ENCODE results near the gene MNDA. TPM values are rescaled to one million over a fixed set of nuclear protein-coding genes. Genes with fewer than 3 reads are reported as not detected.
"Not testable (repeated sequence)": the region's sequence is repeated elsewhere in the genome, so short reads cannot be mapped to it uniquely, and the experiment has no call there.

MNDA gene
- total RNA-seq, 6 experiments from 2014 or later, result not detected

DNA sequence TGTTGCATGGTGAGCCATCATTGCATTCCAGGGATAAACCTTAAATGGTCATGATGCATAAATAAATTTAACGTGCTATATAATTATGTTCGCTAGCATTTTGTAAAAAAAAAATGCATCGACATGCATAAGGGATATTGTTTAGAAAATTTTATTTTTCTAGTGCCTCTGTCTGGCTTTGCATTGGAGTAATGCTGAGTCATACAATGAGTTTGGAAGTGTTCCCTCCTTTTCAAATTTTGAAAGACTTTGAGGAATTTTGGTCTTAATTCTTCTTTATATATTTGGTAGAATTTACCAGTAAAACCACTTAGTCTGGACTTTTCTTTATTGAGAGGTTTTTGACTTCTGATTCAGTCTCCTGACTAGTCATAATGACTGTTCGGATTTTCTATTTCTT, 4.9 kb downstream of the MNDA start:
- Mint-ChIP-seq H3K36me3 (ENCODE audit: low read depth) (no peaks in the 10 kb centered on the region), H3K27ac (no peak overlapping the region), H3K9me3 (peaks cover 12% of the 10 kb centered on the region), H3K4me1 (ENCODE audit: low read depth) (no peaks in the 10 kb centered on the region), H3K4me3 (no peak overlapping the region), H3K27me3 (ENCODE audit: insufficient read depth) (no peaks in the 10 kb centered on the region)
- no peak for DNase-seq
- no peak for TF ChIP-seq CTCF (IDR thresholded peaks at IDR 0.05)

GRCh38 chr1:158838660-158839059, 7.5 kb downstream of the MNDA start:
- H3K9me3 Mint-ChIP-seq, result peaks cover 19% of the 10 kb centered on the region
- H3K27me3 Mint-ChIP-seq (ENCODE audit: insufficient read depth), result no peaks in the 10 kb centered on the region
- no peak for TF ChIP-seq CTCF (IDR thresholded peaks at IDR 0.05)
- no peak overlapping the region for H3K4me3 Mint-ChIP-seq
- no peak overlapping the region for H3K27ac Mint-ChIP-seq
- H3K4me1 Mint-ChIP-seq (ENCODE audit: low read depth), result no peaks in the 10 kb centered on the region
- H3K36me3 Mint-ChIP-seq (ENCODE audit: low read depth), result no peaks in the 10 kb centered on the region; the same call in 1 of the 2 replicates
- DNase-seq, result no peak

GRCh38 chr1:158839566-158839965, 8.4 kb downstream of the MNDA start:
- Mint-ChIP-seq H3K4me3 (no peak overlapping the region), H3K9me3 (peaks cover 25% of the 10 kb centered on the region), H3K36me3 (ENCODE audit: low read depth) (no peaks in the 10 kb centered on the region; the same call in 1 of the 2 replicates), H3K27ac (no peak overlapping the region), H3K4me1 (ENCODE audit: low read depth) (no peaks in the 10 kb centered on the region), H3K27me3 (ENCODE audit: insufficient read depth) (no peaks in the 10 kb centered on the region)
- no peak for DNase-seq
- TF ChIP-seq CTCF (IDR thresholded peaks at IDR 0.05), result no peak

DNA sequence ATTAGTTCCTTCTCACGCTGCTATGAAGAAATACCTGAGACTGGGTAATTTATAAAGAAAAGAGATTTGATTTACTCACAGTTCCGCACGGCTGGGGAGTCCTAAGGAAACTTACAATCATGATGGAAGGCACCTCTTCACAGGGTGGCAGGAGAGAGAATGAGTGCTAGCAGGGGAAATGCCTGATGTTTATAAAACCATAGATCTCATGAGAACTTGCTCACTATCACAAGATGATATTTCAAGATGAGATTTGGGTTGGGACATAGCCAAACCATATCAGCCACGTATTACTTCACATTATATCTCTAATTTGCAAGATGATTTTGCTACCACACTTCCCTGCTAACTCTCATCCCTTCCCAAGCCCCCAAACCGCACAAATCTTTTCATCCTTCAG, 9.1 kb downstream of the MNDA start:
- no peaks in the 10 kb centered on the region; the same call in 1 of the 2 replicates for H3K36me3 Mint-ChIP-seq (ENCODE audit: low read depth)
- no peaks in the 10 kb centered on the region for H3K4me1 Mint-ChIP-seq (ENCODE audit: low read depth)
- no peak overlapping the region for H3K27ac Mint-ChIP-seq
- DNase-seq, result no peak
- no peaks in the 10 kb centered on the region for H3K27me3 Mint-ChIP-seq (ENCODE audit: insufficient read depth)
- H3K9me3 Mint-ChIP-seq, result peaks cover 25% of the 10 kb centered on the region
- no peak for TF ChIP-seq CTCF (IDR thresholded peaks at IDR 0.05)
- H3K4me3 Mint-ChIP-seq, result no peak overlapping the region

DNA sequence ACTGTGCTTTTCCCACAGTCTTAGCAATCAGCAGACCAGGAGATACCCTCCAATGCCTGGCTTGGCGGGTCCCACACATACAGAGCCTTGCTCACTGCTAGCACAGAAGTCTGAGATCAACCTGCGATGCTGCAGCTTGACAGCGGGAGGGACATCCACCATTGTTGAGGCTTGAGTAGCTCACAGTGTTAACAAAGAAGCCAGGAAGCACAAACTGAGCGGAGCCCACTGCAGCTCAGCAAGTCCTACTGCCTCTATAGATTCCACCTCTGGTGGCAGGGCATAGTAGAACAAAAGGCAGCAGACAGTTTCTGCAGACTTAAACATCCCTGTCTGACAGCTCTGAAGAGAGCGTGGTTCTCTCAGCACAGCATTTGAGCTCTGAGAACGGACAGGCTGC, 33.4 kb downstream of the MNDA start:
- DNase-seq, result no peak
- H3K4me1 Mint-ChIP-seq (ENCODE audit: low read depth), result no peaks in the 10 kb centered on the region
- peaks cover 20% of the 10 kb centered on the region for H3K9me3 Mint-ChIP-seq
- H3K36me3 Mint-ChIP-seq (ENCODE audit: low read depth), result no peaks in the 10 kb centered on the region
- no peaks in the 10 kb centered on the region for H3K27me3 Mint-ChIP-seq (ENCODE audit: insufficient read depth)
- no peak overlapping the region for H3K4me3 Mint-ChIP-seq
- H3K27ac Mint-ChIP-seq, result no peak overlapping the region
- no peak for TF ChIP-seq CTCF (IDR thresholded peaks at IDR 0.05)

GRCh38 chr1:158870438-158870837, 39.3 kb downstream of the MNDA start:
- H3K27ac Mint-ChIP-seq; H3K4me3 Mint-ChIP-seq; H3K27me3 Mint-ChIP-seq (ENCODE audit: insufficient read depth); H3K36me3 Mint-ChIP-seq (ENCODE audit: low read depth); H3K4me1 Mint-ChIP-seq (ENCODE audit: low read depth); DNase-seq: not testable (repeated sequence)
- peaks cover 29% of the 10 kb centered on the region; the same call in 1 of the 2 replicates for H3K9me3 Mint-ChIP-seq
